GM11168 (cell line): Measurements from ENCODE around the gene PRR20G.
"Not testable (repeated sequence)": the region's sequence is repeated elsewhere in the genome, so short reads cannot be mapped to it uniquely, and the experiment has no call there.

Experiments used
- in situ Hi-C: fragments of 300-500 bp; cut with MboI; formaldehyde crosslinking; loops from one replicate; pipeline ENCODE4 v1.12.0; 2022; ENCODE audit warnings: low sequenced_read_pairs; ENCODE audit not compliant: unreplicated experiment

The PRR20G gene

DNA sequence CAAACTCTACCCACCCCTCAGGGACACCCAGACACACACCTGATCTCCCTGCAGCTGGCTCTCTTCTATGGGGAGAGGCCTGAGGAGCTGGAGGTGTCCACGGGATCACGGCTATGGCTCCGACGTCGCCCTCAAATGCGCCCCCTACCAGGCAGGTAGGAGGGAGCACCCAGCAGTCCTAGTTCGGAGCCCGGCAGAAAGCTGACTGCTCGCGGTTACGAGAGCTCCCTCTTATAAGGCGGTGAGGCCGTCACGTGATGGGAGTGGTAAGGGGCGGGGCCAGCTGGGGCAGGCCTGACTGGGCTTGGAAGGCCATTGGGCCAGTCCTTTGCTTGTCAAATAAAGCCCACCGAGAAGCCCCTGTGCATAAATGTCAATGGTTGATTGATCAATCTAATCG, at the start of gene PRR20G:
Gene PRR20G (minus strand): TSS at position 207 of the 400 bp plus-strand sequence. CDS start 681 bp downstream, outside the sequence.
- in situ Hi-C loops: no loop called here

DNA sequence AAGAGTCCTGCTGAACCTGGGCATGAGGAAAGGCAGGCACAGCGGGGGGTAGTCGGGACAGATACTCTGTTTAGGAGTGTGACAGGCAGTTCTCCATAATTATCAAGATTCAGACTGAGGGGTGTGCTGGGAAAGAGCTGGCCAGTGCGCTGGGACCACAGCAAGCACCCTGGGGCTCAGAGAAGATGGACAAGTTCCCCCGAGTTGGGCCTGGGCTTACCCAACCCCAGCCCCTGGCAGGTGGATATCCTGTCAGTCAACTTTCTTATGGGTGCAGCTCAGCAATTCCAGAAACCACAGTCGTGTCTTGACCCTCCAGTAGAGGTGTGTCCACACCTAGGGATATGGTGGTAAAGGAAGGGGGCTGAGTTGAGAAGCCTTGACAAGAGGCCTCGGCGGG, 49.2 kb upstream of the PRR20G start:
- in situ Hi-C loops: no loop called here

DNA sequence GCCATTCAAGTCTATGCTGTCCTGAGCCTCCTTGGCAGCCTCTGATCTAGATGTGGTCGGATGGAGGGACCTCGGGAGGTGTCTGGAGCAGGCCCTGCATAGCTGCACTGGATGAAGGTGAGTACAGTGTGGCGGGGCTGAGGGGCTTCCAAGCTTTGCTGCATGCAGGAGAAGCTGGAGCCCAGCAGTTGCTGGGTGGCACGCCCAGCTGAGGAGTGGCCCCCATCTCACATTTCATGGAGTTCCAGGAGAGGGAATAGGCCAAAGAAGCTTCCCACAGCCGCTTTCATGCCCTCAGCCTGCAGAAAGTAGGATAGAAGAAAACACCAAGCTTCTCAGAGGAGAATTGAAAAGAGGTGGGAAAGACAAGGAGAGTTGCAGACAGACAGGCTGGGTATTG, 48.3 kb upstream of the PRR20G start:
- in situ Hi-C loops: no loop called here

DNA sequence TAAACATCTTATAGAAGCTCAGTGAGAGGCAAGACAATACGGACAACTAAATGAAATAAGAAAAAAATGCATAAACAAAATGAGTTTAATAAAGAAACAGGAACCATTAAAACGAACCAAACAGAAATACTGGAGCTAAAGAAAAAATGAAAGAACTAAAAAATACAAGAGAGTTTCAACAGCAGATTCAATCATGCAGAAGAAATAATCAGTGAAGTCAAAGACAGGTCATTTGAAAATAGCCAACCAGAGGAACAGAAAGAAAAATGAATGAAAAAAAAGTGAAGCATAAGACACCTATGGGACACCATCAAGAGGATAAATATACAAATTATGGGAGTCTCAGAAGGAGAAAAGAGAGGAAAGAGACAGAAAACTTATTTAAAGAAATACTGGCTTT, 42.5 kb upstream of the PRR20G start:
- in situ Hi-C loops: no loop called here

DNA sequence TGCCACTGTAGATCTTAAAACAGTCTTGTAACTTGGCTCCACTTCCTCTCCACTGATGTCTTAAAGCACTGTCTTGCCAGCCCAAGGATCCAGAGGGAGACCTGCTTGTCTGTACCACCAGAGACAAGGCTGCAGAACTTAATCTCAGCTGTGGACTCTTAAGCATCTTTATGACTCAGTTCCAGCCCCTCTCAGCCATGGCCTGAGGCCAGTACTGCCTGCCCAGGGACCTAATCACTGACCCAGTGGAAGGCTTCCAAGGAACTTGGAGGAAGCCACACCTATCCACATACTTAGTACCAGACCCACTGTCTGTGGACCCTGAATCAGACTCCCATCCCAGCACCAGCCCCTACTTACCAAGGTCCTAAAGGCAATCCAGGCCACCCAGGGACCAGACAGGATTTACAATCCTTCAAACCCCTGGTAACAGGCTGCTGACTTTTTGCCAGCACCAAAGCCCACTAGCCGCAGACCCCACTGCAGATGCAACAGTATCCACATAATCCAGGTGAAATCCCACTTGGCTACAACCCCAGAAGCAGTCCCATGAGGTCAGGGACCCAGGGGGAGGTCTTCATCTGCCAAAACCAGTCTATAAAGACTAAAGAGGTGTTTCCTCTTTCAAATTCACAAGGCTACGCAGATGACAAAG, 41.9 kb upstream of the PRR20G start:
- in situ Hi-C loops: no loop called here

DNA sequence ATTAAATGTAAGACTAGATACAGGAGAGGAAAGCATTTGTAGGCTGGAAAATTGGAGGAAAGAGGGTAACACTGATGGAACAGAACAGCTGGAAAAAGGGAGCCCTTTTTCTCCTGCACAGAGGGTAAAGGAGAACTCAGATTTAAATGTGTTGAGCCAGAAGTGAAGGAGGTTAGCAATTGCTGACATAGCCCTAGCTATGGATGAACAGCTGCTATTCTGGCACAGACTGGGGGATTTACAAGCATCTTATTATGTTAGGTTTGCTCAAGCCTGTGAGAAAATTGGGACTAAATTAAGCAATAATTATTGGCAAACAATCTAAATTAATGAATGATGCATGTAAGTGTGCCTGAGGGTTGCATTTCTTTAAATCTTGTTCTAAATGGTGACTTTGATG, 40.6 kb upstream of the PRR20G start:
- in situ Hi-C loops: no loop called here

DNA sequence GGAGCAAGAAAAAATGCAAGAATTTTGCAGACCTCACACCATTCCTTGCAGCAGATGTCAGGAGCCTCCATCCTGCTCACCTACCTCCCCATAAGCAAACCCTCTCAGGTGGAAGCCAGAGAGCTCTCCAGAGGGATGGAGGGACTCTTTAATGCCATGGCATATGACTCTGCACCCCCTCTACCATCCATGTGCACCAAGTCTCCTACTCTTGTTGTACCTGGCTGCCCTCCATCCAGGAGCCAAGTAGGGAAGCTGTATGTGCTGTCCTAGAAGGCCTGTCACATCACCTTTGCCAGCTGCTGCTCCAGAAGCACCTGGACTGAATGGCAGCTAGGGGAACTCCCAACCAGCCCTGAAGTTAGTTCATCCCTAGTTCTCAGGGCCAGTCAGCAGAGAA, 38.5 kb upstream of the PRR20G start:
- in situ Hi-C loops: no loop called here

DNA sequence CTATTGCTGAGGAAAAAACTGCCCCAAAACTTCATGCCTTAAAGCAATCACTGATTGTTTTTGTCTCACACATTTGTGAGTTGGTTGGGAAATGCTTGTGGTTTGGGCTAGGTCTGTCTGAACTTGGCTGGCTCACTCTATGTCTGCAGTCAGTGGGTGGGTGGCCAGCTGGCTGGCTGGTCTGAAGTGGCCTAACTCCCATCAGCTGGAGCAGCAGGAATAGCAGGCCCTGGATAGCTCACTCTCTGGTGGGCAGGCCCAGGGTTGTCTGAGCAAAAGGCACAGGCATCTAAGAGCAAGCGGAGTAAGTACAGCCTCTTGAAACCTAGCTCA, 37.7 kb upstream of the PRR20G start:
- in situ Hi-C loops: no loop called here

DNA sequence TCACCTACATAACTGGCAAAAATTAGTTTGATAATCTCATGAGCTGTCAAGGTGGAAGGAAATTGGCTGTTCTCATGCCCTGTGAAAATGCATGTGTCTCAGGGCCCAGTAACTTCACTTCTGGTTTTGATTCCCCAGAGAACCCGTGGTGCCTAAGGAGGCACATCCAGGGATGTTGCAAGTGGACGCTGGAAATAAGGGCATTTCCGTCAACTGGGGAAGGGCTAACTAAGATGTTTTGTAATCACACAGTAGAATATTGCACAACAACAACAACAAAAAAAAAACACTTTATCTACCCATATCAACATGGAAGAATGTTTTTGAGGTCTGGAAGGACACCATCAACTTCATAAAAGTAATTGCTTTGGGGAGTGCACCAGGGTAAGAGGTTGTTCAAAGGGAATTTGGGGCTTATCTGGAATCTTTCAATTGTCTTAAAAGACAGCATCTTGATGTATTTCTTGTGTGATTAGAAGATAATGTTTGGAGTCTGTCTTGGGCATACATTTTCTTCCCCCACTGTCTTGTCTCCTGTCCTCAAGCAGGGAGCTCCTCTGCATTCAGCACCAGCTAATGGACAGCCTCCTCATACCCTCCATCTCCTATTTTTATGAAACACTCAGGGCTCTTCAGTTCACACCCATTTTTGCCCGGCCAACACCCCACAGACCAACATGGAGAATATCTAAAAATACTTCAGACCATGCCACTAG, 37.2 kb upstream of the PRR20G start:
- in situ Hi-C loops: no loop called here

DNA sequence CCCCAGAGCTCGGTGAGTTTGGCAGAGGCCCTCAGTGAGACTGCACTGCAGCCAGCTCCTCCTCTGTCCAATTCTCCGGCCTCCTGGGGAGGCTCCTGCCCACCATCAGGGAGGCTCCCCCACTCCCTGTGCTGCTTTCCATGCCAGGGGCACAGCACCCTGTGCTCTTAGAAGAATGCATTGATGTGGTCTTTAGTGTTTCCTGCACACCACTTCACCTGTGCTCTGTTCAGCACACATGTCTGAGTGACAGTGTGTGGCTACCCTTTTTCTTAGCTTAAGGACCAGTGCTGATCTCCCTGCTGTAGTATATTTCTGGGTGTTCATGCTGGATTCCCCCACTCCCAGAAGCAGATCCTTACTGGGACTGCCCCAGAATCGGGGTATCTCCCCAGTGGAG, 36.2 kb upstream of the PRR20G start:
- in situ Hi-C loops: no loop called here

DNA sequence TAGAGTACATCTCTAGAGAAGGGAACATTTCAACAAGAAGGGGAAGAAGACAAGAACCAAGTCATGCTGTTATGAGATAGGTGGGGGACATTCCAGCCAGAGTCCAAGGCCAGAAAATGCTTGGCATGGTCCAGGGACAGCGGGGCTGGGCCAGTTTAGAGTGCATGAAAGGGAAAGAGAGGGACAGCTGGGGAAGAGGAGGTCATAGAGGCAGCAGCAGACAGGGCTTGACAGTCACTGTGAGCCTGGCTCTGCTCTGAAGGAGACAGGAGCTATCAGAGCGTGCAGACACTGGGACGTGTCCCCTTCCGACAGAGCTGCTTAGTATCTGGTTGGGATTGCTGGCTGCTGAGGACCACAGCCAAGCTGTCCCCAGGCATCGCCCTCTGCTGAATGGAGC, 35.7 kb upstream of the PRR20G start:
- in situ Hi-C loops: no loop called here

DNA sequence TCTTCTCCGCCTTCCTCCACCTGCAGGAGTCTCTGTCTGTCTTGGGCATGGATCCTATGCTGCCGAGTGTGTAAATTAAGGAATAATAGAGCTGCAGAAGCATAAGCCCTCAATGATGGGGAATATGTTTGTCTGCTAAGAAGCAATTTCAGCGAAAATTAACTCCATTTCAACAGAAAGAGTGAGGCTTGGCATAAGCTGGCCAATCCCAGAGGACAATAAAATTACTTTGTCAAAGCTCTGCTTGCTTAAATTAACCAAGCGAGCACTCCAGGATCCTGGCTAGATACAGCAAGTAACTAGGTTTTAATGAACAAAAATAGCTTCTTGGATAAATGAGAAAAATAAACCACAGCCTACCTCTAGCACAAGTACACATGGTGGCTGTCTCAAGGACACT, 33.5 kb upstream of the PRR20G start:
- in situ Hi-C loops: no loop called here

DNA sequence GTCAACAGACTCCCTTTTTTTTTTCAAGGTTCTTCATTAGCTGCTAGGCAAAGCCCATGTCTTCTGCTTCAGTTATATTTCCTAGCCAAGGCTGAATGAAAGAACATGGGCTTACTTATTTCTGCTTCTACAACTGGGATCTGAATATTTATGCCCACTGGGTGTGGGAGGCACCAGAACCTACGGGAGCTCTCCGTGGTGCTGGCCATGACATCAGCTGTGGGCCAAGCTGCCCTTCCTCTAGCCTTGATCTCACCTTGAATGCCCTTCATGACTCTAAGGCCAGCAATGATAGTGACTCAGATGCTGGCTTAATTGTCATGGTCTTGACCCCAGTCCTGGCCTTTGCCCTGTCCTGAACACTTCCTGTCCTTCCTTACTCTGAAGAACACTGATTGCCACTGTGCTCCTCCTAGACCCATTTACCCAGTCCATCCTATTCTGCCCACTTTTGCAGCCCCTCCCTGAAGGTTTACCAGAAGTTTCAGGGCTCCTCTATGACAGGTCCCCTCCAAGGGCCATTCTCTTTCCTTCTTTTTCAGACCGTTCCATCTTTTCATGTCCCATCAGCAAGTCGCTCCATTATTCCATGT, 32.8 kb upstream of the PRR20G start:
- in situ Hi-C loops: no loop called here

DNA sequence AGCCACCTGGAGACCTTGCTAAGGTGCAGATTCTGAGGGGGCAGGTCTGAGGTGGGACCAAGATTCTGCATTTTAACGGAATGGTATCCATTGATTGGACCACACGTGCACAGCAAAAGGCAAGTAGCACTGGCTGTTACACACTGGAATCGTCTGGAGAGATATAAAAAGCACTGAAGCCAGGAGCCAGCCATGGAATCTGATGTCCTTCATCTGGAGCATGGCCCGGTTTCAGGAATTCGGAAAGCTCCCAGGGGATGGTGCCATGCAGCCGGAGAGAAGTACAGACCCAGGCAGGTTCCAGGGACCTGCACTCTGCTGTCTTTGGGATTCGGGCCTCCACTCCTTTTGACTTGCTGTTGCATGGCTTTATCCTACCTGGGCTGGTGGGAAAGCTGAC, 28.8 kb upstream of the PRR20G start:
- in situ Hi-C loops: no loop called here

DNA sequence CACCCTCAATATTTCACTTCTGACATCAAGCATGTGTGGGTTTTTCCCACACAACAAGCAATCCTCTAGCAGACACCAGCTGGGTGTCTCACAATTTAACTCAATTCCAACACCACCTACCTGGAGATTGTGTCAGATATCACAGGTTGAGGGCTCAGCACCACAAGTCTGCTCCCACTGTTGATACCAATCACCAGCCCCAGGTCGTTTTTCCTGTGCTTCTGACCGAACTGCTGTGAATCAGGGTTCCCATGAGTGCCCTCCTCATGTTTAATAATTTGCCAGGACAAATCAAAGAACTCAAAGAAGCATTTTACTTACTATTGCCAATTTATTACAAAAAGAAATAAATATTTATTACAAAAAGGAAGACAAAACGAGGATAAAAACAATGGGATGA, 25.0 kb upstream of the PRR20G start:
- in situ Hi-C loops: no loop called here

DNA sequence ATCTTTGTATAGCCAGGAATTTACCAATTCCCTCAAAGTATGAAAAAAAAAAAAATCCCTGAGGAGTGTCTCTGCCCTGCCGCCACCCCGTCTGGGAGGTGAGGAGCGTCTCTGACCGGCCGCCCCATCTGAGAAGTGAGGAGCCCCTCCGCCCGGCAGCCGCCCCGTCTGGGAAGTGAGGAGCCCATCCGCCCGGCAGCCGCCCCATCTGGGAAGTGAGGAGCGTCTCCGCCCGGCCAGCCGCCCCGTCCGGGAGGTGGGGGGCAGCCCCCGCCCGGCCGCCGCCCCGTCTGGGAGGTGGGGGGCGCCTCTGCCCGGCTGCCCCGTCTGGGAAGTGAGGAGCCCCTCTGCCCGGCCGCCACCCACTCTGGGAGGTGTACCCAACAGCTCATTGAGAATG, 21.0 kb upstream of the PRR20G start:
- in situ Hi-C loops: not testable (repeated sequence)

DNA sequence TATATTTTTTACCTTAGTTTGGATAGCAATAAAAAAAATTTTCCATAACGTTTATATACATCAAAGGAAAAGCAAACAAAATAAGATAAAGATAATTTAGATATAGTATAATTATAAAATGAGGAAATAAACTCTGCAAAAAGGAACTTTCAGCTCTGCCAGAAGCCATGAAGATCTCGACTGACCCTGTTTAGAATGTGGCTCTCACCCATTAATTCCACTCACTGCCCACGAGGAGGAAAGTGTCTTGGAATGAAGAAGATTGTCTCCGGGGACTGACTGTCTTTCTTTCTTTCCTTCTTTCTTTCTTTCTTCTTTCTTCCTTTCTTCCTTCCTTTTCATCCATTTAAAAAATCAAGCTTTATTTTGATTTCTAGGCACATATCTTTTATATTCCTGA, 20.1 kb upstream of the PRR20G start:
- in situ Hi-C loops: no loop called here

DNA sequence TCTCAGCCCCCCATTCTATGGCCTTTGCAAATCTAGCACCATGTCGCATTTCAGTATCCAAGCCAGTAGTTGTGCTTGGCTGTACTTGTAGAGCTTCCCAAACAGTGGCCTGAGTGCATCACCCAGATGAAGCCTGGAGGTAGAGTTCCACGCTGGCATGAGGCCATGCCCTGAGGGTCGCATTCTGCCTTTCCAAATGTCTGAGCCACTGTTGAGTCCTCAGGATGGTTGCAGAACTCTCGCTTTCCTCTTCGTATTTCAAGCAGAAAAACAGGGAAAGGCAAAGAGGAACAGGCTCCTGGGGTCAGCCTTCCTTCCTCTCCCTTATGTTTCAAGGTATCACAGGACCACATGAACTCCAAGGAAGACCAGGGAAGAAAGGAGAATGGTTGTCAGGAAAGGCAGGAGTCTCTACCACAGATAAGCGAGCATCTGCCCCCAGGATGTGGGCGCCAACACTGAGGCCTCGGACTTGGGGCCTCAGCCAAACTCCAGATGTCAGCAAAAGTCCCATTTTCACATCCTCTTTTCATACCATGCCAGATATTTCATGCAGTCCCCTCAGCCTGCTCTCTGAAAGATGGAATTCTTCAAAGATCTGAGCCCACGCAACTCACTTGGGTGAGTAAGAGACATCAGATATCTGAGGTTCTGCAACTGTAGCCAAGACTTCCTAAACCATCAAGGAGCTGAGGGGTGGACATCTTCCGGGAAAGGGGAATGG, 19.4 kb upstream of the PRR20G start:
- in situ Hi-C loops: no loop called here

DNA sequence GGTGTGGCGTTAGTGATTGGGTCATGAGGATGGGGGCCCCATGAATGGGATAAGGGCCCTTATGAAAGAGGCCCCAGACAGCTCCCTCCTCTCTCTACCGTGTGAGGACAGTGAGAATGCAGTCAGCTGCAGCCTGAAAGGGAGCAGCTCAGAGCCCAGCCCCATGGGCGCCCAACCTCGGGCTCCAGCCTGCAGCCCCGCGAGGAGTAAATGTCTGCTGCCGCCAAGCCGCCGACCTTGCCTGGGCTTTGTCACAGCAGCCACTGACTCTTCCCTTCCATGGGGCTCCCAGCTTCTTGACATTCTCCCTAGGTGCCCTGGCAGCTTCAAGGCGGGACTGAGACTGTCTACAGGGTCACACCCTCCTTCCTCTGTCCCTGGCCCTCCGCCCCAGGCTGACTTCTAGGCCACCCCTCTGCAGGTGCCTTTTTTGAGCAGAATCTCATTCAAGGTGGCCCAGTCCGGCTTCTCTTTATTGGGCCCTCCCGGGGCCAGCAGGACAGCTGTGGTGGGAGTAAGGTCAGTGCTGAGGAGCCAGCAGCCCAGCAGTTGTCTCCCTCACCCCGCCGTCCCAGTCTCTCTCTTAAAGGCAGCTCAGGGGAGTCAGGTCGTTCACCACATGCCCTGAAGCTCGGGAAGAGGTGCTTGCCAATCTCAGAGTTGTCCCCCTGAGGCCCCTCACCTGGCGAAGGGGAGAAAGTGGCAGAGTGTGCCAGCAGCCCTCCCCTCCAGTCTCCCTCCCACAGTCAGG, 18.7 kb upstream of the PRR20G start:
- in situ Hi-C loops: no loop called here

DNA sequence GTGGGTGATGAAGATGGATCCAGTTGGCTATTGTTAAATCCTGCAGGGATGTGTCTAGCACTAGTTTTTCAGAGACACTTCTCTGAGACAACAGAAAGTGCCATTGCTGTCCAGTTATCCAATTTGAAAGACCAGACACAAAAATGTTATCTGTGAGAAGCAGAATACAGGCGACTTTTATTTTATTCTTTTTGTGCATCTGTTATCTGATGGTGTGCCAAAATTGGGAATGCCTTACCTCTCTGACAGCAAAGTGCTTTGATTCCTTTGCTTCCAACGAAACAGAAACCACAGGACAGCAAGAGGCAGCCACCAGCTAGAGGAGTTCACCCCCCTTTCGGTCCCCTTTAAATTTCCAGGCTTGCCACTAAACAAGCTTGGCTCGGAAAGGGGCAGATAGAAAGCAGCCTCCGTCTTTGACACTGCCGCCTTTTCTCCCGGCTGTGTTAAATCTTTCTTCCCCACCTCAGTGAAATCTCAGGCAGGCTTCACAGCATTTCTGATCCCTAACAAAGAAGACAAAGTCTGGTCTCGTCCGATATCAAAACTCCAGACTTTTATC, 17.7 kb upstream of the PRR20G start:
- in situ Hi-C loops: no loop called here
